Endometrial microvascular endothelial cells (primary cell): ENCODE data around the gene PDE4DIP. TPM values are rescaled to one million over a fixed set of nuclear protein-coding genes. Genes with fewer than 3 reads are reported as not detected.
"Not testable (repeated sequence)": the region's sequence is repeated elsewhere in the genome, so short reads cannot be mapped to it uniquely, and the experiment has no call there.

Experiments
- in situ Hi-C: cut with HindIII; loops from 2 replicates; pipeline ENCODE4 v1.10.0; 2017; ENCODE audit warnings: low sequenced_read_pairs, low pct_unique_long_range_greater_than_20kb; ENCODE audit errors: inconsistent ontology term
- total RNA-seq: library from RNA; depleted of rRNA; stranded (reverse); fragments of >200 nt; gene quantifications from one replicate; pipeline ENCODE4 v1.2.3, GENCODE V29; 2015; ENCODE audit errors: inconsistent ontology term

The PDE4DIP gene
- total RNA-seq: 30.8 TPM

DNA sequence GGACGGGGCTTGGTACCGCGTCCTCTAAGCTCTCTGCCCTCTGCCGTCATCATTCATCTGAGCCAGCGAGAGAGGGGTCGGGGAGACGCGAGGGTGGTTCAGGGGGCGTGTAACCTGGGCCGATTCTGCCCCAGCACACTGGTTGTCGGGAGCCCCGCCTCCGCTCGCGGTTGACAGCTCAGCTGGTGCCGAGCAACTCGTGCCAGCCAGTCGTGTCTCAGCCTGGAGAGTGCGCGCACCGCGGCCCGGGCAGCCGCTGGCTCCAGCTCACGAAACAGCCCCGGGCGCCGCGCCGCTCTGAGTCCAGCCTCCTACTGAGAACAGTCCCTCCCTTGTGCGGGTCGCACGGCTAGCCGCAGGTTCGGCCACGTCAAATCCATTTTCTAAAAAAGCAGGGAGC, at the start of gene PDE4DIP:
Gene PDE4DIP, plus strand, starts transcription at position 209 of the 400 bp plus-strand sequence. CDS start 347 bp downstream, outside the sequence.
- in situ Hi-C loops: not testable (repeated sequence)

DNA sequence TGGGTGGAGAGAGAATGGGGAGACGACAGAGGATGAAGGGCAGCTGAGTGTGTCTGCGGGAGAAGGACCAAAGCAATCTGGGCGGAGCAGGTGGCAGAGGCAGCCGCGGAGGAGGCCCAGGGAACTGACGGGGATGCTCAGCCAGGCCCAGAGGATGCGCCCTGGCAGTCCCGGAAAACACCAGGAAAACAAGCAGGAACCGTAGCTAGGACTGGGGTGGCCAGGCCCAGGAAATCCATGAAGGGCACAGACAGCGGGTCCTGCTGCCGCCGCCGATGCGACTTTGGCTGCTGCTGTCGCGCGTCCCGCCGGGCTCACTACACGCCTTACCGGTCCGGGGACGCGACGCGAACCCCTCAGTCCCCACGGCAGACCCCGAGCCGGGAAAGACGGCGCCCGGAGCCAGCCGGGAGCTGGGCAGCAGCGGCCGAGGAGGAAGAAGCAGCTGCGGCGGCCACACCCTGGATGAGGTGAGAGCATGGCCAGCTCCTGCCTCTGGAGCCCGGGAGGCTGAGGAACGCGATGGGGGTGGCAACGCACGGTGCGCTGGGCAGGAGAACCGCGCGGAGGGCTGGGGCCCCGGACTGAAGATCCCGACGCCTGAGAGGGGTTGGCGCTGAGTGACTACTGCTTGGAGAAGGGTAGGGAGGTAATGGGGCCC, 35.8 kb upstream of the PDE4DIP start:
- in situ Hi-C loops: not testable (repeated sequence)

DNA sequence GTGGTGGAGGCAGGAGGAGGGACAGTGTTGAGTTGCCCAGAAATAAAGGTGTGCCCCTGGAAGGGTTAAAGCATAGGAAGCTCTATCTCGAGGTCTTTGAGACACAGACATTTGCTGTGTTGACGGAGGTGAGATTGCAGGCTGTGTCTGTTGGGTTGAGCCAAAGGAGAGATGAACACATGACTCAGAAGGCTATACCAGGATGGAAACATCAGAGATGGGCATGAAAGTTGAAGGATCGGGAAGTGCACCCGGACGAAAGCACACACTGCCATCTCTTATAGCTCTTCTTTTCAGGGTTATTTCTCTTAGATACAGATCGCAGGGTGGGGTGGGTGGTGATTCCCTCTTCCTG, 35.3 kb upstream of the PDE4DIP start:
- in situ Hi-C loops: not testable (repeated sequence)

DNA sequence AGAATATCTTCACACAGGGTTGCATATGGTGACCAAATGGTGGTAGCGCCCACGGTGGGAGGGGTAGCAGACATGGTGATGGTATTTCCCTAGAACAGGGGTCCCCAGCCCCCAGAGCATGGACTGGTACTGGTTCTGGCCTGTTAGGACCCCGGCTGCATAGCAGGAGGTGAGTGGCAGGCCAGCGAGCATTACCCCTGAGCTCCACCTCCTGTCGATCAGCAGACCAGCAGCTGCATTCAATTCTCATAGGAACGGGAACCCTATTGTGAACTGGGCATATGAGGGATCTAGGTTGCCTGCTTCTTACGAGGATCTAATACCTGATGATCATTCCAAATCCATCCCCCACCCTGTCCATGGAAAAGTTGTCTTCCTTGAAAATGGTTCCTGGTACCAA, 22.0 kb upstream of the PDE4DIP start:
- in situ Hi-C loops: not testable (repeated sequence)

DNA sequence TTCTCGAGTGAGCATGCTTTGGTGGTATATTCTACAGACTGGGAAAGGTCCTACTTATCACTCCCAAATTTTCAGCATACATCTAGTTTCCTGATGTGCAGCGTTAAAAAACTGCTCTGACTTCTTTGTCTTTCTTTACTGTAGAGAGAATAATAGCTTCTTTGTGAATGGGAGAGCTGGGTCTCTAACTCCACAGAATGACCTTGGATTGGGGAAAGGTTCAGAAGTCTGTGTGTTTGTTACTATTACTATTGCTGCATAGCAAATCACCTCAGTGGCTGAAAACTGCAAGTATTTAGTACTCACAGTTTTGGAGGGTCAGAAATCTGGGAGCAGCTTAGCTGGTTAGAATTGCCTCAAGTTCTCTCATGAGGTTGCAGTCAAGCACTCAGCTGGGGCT, 20.4 kb upstream of the PDE4DIP start:
- in situ Hi-C loops: not testable (repeated sequence)

DNA sequence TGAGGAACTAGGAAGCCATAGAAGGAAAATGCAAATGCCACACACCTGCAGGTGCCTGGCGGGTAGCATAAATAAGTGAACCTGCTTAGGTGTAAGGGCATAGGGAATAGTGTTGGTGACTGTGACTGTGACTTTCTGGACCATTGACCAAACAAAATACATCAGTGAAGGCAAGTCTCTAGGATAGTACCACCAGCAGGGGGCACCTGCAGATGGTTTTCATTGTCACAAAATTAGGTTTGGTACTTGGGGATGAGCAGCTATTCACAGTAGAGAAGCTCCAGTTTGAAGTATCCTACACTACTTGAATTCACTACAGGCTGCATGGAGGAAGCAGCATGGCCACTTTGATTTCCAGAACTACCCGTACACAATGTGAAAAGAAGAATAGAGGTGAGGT, 19.2 kb upstream of the PDE4DIP start:
- in situ Hi-C loops: not testable (repeated sequence)

DNA sequence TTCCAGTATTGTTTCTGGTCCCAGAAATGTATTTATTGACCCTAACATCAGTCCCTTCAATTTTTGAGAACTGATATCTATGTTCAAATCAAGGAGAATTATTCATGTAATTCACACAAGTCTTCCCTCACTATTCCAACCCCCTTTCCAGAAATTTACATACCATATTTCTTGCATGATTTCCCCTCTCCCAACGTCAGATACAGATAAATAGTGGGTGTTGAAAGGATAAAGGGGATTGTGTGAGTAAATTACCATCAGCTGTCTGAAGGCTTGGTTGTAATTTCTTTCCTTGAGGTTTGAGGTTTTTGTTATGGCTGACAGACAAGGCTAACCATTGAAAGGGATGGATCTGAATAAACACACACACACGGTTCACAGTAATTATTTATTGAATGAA, 15.7 kb upstream of the PDE4DIP start:
- in situ Hi-C loops: not testable (repeated sequence)

DNA sequence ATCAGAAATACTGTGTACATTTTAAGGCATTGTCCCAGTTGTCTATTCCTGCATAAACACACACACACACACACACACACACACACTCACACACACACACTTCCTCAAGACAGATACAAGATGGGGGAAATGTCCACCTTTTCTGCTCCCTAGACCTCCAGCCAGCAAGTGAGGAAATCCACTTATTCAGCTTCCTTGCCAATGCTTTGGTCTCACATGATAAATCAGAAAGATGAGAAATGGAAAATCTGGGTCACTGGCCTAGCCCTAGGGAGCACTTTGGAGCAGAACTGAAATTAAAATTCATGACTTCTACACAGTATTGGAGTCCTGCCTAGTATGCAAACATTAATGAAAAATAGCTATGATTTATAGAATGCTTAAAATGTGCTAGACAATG, 15.3 kb upstream of the PDE4DIP start:
- in situ Hi-C loops: not testable (repeated sequence)

DNA sequence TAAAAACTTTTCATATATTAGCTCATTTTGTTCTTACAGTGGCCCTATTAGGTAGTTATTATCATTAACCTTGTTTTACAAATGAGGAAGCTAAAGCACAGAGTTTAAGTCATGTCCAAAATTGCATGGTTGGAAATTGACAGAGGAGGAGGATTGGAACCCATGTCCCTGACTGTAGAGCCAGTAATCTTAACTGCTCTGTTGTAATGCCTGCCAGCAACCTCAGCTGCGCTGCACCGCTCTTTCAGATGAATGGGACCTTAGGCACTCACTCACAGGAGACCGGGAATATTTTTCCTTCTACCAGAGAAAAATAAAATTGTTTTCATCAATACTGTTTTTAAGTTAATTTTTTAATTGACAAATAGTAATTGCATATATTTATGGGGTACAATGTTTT, 14.9 kb upstream of the PDE4DIP start:
- in situ Hi-C loops: not testable (repeated sequence)

DNA sequence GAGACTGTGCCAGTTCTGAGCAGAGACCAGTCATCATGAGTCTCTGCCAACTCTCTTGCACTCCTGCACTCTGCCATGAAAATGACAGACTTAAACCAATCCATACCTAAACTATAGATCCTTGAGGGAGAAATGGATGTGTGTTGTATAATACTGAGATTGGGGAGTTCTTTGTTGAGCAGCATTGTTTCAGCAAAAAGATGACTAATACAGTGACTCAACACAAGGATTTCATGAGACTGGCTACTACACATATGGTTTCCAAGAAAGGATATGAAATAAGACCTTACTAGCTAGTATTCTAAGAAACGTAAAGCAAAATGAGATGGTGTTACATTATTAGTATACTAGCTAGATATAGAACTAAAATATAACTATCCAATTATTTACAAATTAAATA, 3.0 kb upstream of the PDE4DIP start:
- in situ Hi-C loops: not testable (repeated sequence)

DNA sequence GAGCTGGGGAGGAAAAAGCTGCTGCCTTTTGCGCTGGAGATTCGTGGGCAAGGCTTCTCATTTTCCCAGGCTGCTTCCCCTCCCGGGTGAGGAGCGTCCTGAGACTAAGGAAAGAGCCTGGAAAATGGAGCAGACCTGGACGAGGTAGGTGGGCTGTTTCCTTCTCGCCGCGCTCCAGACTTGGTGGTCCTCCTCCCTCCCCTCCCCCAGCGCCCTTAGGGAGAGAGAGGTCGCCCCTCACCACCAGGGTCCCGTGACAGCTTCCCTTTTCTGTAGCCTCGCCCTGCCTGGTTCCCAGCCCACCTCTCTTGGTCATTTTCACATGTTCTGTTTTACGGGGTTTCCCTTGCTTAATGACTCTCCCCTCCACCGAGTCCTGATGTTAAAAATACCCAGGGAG, 423 bp downstream of the PDE4DIP start:
- in situ Hi-C loops: not testable (repeated sequence)

DNA sequence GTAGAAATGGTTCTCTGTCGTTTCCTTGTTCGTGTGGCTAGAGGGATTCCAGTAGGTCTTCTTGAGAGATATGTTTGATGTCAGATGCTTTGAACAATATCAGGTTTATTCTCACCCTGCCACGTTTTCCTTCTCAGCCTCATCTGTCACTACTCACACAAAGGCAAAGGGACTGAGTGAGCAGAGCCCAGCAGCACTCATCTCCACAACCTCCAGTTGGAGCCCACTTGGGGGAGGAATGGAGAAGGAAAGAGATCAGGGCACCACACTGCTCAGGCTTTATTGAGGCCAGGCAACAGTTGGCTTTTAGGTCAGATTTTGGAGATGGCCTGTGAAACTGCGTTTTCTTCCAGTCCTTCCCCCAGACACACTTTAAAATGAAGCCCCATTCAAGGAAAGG, 840 bp downstream of the PDE4DIP start:
- in situ Hi-C loops: not testable (repeated sequence)

DNA sequence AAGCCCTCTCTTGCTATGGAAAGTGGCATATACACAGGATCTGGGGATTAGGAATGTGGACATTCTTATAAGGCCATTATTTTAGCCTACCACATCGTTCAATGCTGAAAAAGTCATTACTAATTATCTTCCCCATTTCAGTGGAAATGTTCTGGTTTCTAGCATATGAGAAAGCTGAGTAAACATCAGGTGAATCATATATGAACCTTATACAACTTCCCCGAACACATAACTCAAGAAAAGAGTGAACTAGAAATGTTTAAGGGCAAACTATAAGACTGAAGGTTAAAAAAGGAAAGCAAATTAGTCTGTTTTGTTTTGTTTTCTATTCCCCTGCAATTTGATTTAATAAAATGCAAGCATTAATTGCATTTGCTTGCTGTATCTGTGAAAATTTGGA, 6.1 kb downstream of the PDE4DIP start:
- in situ Hi-C loops: not testable (repeated sequence)

DNA sequence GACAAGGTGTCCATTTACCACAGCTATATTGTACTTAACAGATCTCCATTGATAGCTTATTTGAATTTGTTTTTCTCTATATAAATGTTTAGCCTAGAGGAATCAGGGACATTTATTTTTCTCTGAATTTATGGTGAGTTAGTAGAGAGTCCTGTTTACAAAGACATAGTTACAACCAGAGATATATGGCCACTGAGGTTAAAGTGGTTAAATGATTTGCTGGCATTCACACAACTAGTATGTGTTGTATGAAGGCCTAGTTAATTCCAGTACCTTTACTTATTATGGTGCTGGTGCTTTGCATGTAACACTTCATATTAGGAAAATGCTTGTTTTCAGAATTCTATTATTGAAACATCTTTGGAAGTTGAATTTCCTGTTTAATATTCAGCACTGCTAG, 6.6 kb downstream of the PDE4DIP start:
- in situ Hi-C loops: not testable (repeated sequence)

DNA sequence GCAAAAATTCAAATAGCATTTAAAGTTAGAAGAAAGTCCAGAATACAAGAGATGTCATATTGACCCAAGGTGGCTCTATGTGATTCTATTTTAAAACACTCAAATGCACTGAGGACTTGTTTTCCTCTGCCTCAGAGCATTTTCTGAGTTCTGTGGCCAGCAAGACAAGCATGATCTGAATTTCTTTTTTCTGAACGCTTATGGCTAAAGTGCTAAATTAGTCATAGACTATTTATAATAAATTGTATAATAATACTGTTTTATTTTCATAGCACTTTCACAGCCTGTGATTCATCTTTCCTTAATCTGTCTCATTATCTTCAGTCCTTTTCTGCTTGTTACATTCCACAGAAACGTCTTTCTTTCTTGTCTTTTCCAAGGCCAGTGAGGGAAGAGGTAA, 7.5 kb downstream of the PDE4DIP start:
- in situ Hi-C loops: not testable (repeated sequence)

DNA sequence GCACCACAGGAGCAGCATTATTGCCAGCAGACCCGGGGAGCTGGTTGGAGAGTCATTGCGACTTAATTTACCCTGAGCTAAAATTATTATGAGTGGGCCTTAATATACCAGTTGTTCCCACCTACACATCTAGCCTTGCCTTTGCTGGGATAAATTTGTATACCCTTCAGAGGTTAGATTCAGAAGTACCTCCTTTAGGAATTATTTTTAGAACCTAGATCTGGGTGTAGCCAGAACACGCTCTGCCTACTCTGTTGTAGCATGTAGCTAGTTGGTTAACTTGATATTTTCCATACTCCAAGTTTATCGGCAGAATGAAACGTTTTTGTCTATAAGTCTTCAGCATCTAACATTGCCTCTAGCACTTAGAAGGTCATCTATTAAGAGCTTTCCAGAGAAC, 9.1 kb downstream of the PDE4DIP start:
- in situ Hi-C loops: not testable (repeated sequence)

DNA sequence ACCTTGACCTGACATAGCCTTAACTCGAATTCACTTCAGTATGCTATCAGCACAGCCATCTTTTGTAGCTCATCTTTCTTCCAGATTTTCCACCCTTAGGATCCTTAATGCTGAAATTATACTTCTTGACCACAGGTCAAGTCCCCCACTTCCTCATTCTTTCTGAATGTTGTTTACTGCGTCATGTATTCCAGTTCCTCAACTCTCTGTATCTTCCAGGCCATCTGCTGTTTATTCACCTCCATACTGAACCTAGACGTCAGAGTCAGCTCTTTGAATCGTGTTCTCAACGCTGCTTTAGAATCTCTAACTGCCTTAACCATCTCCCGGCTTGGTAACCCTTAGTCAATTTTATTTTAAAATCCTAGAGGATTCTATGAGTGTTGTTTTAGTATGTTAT, 9.8 kb downstream of the PDE4DIP start:
- in situ Hi-C loops: not testable (repeated sequence)

DNA sequence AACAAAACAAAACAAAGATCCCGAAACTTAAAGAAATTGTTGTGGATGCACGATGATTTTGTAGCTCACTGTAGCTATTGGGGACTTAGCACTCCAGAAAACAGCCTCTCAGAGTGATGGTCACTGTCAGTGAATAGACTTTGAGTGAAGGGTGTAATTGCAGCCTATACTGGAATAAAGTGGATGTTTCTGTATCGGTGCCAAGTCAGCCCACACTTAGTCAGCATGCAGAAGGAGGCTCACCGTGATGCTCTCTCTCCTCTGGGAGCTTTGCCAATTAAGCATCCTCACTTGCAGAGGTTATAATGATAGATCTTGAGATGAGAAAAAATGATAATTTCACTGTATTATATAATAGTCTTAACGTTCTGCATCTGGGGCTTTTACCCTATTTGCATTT, 11.1 kb downstream of the PDE4DIP start:
- in situ Hi-C loops: not testable (repeated sequence)

DNA sequence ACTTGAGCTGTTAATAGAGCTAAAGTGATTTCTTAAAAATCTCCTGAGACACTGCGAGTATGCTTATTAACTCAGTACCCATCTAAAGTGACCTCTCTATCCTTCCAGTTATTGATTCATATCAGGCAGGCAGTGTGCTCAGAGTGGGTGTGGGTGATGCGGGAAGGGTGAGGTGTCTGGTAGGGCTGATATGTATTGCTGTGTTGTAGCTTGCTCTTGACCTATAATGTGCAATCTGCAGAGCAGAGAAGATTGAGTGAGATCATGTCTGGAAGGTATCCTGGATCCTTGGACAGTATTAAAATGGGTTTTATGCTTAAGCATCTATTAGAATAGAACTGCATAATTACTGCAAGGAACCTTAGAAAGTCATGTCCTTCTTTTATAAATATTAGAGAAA, 15.8 kb downstream of the PDE4DIP start:
- in situ Hi-C loops: not testable (repeated sequence)

DNA sequence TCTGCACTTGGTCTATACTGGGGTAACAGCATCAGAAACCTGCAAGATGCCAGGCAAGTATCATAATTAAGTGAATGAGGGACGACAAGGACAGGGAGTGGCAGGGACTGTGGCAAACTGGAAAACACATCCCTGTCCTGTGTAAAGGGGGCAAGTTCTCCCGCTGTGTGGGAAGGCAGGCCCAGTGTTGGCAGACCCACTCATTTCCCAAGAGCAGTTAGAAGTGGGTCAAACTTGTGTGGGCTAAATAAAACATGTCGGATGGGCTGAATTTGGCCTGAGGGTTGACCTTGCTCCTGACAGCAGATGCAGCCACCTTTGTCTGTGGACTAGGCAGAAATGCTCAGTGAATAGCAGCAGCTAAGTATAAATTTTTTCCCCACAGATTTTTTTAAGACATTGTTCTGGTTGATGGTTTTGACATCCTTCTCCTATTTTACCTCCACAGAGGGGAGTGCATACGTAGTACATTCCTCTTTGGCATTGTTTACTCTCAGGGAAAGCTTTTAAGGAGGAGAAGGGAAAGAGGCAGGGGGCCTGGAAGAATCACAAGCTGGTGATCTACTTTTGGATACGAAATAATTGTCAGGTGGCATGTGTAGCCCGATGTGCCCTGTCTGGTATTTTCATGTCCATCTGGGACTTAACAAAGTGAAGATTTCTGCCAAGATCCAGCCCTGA, 16.5 kb downstream of the PDE4DIP start:
- in situ Hi-C loops: not testable (repeated sequence)

DNA sequence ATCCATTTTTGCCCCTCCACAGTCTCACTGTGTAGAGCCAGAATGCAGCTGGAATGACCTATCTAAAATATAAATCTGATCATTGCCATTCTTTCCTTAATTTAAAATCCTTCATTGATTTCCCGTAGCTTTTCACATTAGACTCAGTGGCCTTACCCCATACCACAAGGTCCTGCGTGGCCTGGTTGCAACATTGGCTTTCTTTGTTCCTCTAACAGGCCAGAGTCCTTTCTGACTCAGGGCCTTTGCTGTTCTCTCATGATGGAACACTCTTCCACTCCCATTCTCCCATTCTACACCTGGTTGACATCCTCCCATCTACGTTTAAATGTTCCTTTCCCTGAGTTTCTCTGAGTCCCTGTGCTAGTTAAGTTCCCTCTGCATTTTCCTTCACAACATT, 18.4 kb downstream of the PDE4DIP start:
- in situ Hi-C loops: not testable (repeated sequence)
